GM06990 (cell line): ENCODE data around the gene STPG1.

Source experiments
- DNase-seq: peaks from one replicate; pipeline ENCODE4 v3.0.0-alpha.2; 2011; ENCODE audit not compliant: insufficient read length; ENCODE audit errors: extremely low read depth
- H3K27me3 ChIP-seq: replicated peaks from 2 replicates; pipeline ENCODE4 v1.6.0; 2011; ENCODE audit warnings: low read length; ENCODE audit not compliant: control insufficient read depth, insufficient read depth
- H3K36me3 ChIP-seq: 2 replicates; pipeline ENCODE4 v1.5.1; 2011; ENCODE audit warnings: low read length; ENCODE audit not compliant: control insufficient read depth, insufficient read depth
- H3K4me3 ChIP-seq: replicated peaks from 2 replicates; pipeline ENCODE4 v1.5.1; 2011; ENCODE audit warnings: low read depth, mild to moderate bottlenecking, control low read depth, low read length
- TF ChIP-seq, protein P1 (sequence below): IDR thresholded peaks from 2 replicates; pipeline ENCODE4 v1.5.1; 2011; ENCODE audit warnings: low read length, control low read depth, mild to moderate bottlenecking, inconsistent platforms; ENCODE audit not compliant: insufficient read depth, poor library complexity, severe bottlenecking

STPG1 gene

DNA sequence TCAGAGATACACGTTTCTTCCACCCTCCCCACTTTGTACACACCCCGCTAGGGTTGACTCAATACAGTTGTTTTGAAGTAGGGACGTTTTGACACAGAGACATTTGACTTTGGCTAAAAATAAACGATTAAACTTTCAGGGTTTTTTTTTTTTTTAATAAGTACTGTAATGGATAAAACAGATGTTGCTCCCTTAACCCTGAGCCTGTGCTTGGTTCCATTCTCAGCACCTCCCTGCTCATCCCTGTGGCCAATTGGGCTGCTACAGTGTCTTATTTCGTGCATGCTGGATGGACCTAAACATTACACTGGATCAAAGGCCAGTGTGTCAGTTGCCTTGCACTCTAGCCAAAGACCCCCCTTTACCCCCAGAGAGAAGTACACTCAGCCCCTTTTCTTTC is 77.5 kb downstream of the STPG1 start:
- no peak for DNase-seq
- H3K36me3 ChIP-seq, result no peaks in the 10 kb centered on the region; the same call in 1 of the 2 replicates
- TF ChIP-seq, protein P1, sequence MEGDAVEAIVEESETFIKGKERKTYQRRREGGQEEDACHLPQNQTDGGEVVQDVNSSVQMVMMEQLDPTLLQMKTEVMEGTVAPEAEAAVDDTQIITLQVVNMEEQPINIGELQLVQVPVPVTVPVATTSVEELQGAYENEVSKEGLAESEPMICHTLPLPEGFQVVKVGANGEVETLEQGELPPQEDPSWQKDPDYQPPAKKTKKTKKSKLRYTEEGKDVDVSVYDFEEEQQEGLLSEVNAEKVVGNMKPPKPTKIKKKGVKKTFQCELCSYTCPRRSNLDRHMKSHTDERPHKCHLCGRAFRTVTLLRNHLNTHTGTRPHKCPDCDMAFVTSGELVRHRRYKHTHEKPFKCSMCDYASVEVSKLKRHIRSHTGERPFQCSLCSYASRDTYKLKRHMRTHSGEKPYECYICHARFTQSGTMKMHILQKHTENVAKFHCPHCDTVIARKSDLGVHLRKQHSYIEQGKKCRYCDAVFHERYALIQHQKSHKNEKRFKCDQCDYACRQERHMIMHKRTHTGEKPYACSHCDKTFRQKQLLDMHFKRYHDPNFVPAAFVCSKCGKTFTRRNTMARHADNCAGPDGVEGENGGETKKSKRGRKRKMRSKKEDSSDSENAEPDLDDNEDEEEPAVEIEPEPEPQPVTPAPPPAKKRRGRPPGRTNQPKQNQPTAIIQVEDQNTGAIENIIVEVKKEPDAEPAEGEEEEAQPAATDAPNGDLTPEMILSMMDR, result no peak
- H3K27me3 ChIP-seq, result no peaks in the 10 kb centered on the region
- H3K4me3 ChIP-seq, result no peak overlapping the region

DNA sequence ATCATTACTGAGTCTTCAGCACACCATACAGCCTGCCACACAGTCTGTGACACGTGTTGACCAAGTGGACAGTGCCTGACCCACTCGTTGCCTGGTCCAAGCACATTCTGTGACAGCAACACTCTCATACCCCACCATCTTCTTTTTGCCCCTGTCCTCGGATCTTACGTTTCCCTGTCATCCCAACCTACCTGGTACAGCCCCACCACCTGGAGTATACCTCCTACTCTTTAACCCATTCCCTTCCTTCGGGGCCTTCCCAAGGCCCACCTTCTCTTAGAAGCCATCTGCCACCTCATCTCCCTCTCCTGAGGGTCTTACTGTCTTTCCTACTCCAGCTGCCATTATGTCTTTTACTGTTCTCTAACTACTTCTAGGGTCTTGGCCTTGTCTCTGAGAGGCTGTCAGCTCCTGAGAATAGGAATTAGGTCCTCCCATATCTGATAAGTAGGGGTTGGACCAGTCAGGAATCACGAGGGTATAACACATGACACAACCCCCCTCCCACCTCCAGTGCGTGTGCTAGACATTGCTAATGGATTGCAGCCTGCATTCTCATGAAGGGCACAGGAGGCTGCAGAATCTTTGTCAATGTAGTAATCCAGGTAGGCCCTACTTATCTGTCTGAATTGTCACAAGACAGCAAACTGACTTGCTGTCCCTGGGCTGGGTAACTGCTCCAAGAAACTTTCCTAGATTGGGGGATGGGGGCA is 81.5 kb downstream of the STPG1 start:
- Histone ChIP-seq H3K36me3 (no peaks in the 10 kb centered on the region; the same call in 1 of the 2 replicates), H3K4me3 (no peak overlapping the region), H3K27me3 (no peaks in the 10 kb centered on the region)
- DNase-seq, result no peak
- TF ChIP-seq, protein P1, result no peak

DNA sequence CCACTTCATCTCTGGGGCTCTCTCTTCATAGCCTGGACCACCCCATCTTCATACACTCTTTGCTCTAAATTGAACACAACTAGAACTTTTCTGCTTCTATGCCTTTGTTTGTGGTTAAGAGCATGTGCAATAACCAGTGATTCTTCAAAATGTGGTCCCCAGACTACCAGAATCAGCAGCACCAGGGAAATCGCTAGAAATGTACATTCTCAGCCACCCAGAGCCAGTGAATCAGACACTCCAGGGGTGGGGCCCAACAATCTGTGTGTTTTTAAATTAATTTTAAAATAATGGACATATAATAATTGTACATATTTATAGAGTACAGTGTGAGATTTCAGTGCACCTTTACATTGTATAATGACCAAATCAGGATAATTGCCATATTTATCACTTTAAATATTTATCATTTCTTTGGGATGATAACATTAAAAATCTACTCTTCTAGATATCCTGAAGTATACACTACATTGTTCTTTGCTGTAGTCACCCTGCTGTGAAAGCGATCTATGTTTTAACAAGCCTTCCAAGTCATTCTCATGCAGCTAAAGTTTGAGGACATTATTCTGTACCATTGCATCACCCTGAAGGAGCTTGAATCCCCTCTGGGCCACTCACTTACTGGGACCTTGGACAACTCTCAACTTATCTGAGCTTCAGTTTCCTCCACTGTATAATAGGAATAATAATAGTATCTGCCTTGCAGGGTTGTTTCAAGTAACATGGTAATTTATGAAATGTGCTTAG is 83.6 kb downstream of the STPG1 start:
- H3K4me3 ChIP-seq, result no peak overlapping the region
- no peak for DNase-seq
- TF ChIP-seq, protein P1, result no peak
- no peaks in the 10 kb centered on the region for H3K27me3 ChIP-seq
- H3K36me3 ChIP-seq, result no peaks in the 10 kb centered on the region; the same call in 1 of the 2 replicates

DNA sequence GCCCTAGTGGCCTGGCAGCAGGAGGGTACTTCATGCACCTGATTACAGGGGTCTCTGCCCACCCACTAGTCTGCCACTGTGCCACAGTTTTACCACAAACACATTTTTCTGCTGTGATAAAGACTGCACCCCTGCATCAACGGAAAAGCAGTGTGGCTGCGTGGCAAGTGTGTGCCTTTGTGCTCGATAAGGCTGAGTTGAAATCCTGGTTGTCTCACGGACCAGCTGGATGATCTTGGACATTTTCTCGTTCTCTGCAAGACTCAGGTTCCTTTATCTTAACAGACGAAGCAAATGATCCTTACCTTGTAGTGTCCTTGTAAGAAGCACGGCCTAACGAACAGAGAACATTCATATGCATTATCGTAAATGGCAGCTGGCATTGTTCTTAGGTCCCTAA is 84.3 kb downstream of the STPG1 start:
- DNase-seq, result no peak
- TF ChIP-seq, protein P1, result no peak
- Histone ChIP-seq H3K36me3 (no peaks in the 10 kb centered on the region), H3K4me3 (no peak overlapping the region), H3K27me3 (no peaks in the 10 kb centered on the region)

DNA sequence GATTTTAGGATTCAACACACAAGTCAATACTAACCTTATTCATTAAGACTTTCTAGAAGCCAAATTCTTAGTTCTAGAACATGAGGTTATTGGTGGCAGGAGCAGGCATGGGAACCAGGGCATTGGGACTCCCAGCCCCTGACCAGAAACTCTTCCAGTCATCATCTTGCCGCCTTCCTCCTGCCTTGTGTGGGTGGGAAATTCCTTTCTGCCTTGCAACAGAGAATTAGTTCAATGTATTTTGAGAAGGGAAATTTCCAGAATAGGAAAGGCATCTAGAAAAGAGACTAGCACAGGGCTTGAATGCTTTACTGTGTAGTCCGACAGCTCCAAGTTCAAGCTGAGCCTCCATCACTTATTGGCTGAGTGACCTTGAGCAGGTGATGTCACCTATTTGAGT is 85.7 kb downstream of the STPG1 start:
- Histone ChIP-seq H3K27me3 (no peaks in the 10 kb centered on the region), H3K4me3 (no peak overlapping the region), H3K36me3 (no peaks in the 10 kb centered on the region)
- TF ChIP-seq, protein P1, result no peak
- no peak for DNase-seq
